Measurements from ENCODE around the gene TBC1D24. TPM values are rescaled to one million over a fixed set of nuclear protein-coding genes. Genes with fewer than 3 reads are reported as not detected.

TBC1D24 gene
- total and polyA plus RNA-seq, 2 donors (not counting 1 experiment from before 2014, with no cell fraction given) = 7.1 to 9.4 TPM

- DNase-seq = no peak
- Histone ChIP-seq H4K20me1 (ENCODE audit: control insufficient read depth, insufficient read depth, low read length, poor library complexity, severe bottlenecking) (no peaks in the 10 kb centered on the region), H3K4me3 (ENCODE audit: control extremely low read depth in 1 of 5, extremely low read depth in 1 of 5, insufficient read depth in 1 of 5, low read depth in 2 of 5, low read length in 4 of 5) (no peak overlapping the region), H3K4me2 (replicated peaks; ENCODE audit: low read depth, low read length, poor library complexity, severe bottlenecking) (no peak overlapping the region), H3K36me3 (replicated peaks in 1 of 2; ENCODE audit: control extremely low read depth in 1 of 2, control insufficient read depth in 1 of 2, extremely low read depth in 1 of 2, insufficient read depth in 2 of 2, low read length in 1 of 2) (no peaks in the 10 kb centered on the region), H3K4me1 (ENCODE audit: control insufficient read depth in 2 of 2, insufficient read depth in 2 of 2, low read length in 2 of 2) (peaks cover 44 to 53% of the 10 kb centered on the region in 2 donors), H3K27ac (ENCODE audit: low read length in 2 of 2) (peak overlapping the region; percentile 14 to 61), H3K79me2 (ENCODE audit: control insufficient read depth, insufficient read depth, low read length) (peaks cover 26% of the 10 kb centered on the region), H3K27me3 (replicated peaks in 1 of 4; ENCODE audit: control extremely low read depth in 1 of 4, control insufficient read depth in 3 of 4, insufficient read depth in 4 of 4, low read length in 3 of 4) (no peaks in the 10 kb centered on the region), H2AFZ (ENCODE audit: insufficient read depth, low read depth, low read length, poor library complexity, severe bottlenecking) (no peak overlapping the region), H3K9me3 (ENCODE audit: control extremely low read depth in 1 of 3, control insufficient read depth in 2 of 3, insufficient read depth in 1 of 3, low read length in 2 of 3) (no peaks in the 10 kb centered on the region), H3K9ac (ENCODE audit: low read length) (no peak overlapping the region)
- TF ChIP-seq EZH2 (IDR thresholded peaks at IDR 0.05; ENCODE audit: borderline replicate concordance, insufficient read depth, low read depth, low read length, poor library complexity, severe bottlenecking) (no peak), CTCF (IDR thresholded peaks at IDR 0.05) (no peak)
- Mint-ChIP-seq H3K27ac (peak overlapping the region; percentile 70), H3K9me3 (ENCODE audit: insufficient read depth) (no peaks in the 10 kb centered on the region), H3K27me3 (no peaks in the 10 kb centered on the region), H3K4me3 (no peak overlapping the region), H3K4me1 (peaks cover 50% of the 10 kb centered on the region)
- intact Hi-C loops (cut with micrococcal nuclease) = loop anchor here (5.0 to 10.0 kb wide), 2 partner anchors 253 to 481 kb away; partner anchors contain the start of genes ECI1 and NHERF2
- ChIA-PET CTCF (interaction anchor here (1.4 kb wide), 2 partner anchors 10 to 15 kb away, joined by 3 to 4 read pairs; partner anchors contain the start of gene AMDHD2), POLR2A (no interaction called here)
- WGBS (ENCODE audit: insufficient coverage) = 97% methylated on average over 13 of the region's 14 CpGs
- ATAC-seq (ENCODE audit: low read depth) = no peak
These were observed 30.8 kb downstream of the TBC1D24 start for GRCh38 chr16:2505695-2506094.

- intact Hi-C loops (cut with micrococcal nuclease) = loop anchor here (1.0 to 10.0 kb wide), 4 partner anchors 13 to 482 kb away; partner anchors contain the start of genes AMDHD2, ECI1 and NHERF2
- H3K27ac Mint-ChIP-seq = peak overlapping the region; percentile 93
- CTCF ChIA-PET = interaction anchor here (0.7 to 2.2 kb wide), 10 partner anchors 8 to 256 kb away, joined by 3 to 11 read pairs (median 4); partner anchors contain the start of genes AMDHD2, ECI1 and PDPK1
These were observed 32.2 kb downstream of the TBC1D24 start for GRCh38 chr16:2507052-2507659.

More at GRCh38 chr16:2507052-2507659, 32.2 kb downstream of the TBC1D24 start:
- Histone ChIP-seq H3K4me2 (replicated peaks; ENCODE audit: low read depth, low read length, poor library complexity, severe bottlenecking) (peak overlapping the region; percentile 76), H3K4me3 (ENCODE audit: control extremely low read depth in 1 of 5, extremely low read depth in 1 of 5, insufficient read depth in 1 of 5, low read depth in 2 of 5, low read length in 4 of 5) (peak overlapping the region in 2 of 5 experiments; percentile 1 to 12), H3K27me3 (replicated peaks in 1 of 4; ENCODE audit: control extremely low read depth in 1 of 4, control insufficient read depth in 3 of 4, insufficient read depth in 4 of 4, low read length in 3 of 4) (no peaks in the 10 kb centered on the region), H3K36me3 (replicated peaks in 1 of 2; ENCODE audit: control extremely low read depth in 1 of 2, control insufficient read depth in 1 of 2, extremely low read depth in 1 of 2, insufficient read depth in 2 of 2, low read length in 1 of 2) (no peaks in the 10 kb centered on the region), H2AFZ (ENCODE audit: insufficient read depth, low read depth, low read length, poor library complexity, severe bottlenecking) (peak overlapping the region; percentile 48), H3K9me3 (ENCODE audit: control extremely low read depth in 1 of 3, control insufficient read depth in 2 of 3, insufficient read depth in 1 of 3, low read length in 2 of 3) (no peaks in the 10 kb centered on the region), H3K79me2 (ENCODE audit: control insufficient read depth, insufficient read depth, low read length) (peaks cover 26% of the 10 kb centered on the region), H3K4me1 (ENCODE audit: control insufficient read depth in 2 of 2, insufficient read depth in 2 of 2, low read length in 2 of 2) (peaks cover 54 to 60% of the 10 kb centered on the region in 2 donors), H3K27ac (ENCODE audit: low read length in 2 of 2) (peak overlapping the region; percentile 83 to 100), H4K20me1 (ENCODE audit: control insufficient read depth, insufficient read depth, low read length, poor library complexity, severe bottlenecking) (no peaks in the 10 kb centered on the region), H3K9ac (ENCODE audit: low read length) (peak overlapping the region; percentile 38)
- peak; percentile 64 for TF ChIP-seq CTCF (IDR thresholded peaks at IDR 0.05)
- no peak for TF ChIP-seq EZH2 (IDR thresholded peaks at IDR 0.05; ENCODE audit: borderline replicate concordance, insufficient read depth, low read depth, low read length, poor library complexity, severe bottlenecking)
- ATAC-seq (ENCODE audit: low read depth) (peak; percentile 91), DNase-seq (peak; percentile 89)
- WGBS (ENCODE audit: insufficient coverage) = 9% methylated on average over 14 of the region's 14 CpGs
- Mint-ChIP-seq H3K9me3 (ENCODE audit: insufficient read depth) (no peaks in the 10 kb centered on the region), H3K27me3 (no peaks in the 10 kb centered on the region), H3K4me1 (peaks cover 60% of the 10 kb centered on the region), H3K4me3 (peak overlapping the region; percentile 56)
- POLR2A ChIA-PET = interaction anchor here (1.4 kb wide), 1 partner anchor 13 kb away, joined by 19 read pairs; the partner anchor contains the start of gene AMDHD2

All from B cell (primary cell).